Hepatic stellate cell (primary cell): ENCODE measurements around the gene MYT1.
"Not testable (repeated sequence)": the region's sequence is repeated elsewhere in the genome, so short reads cannot be mapped to it uniquely, and the experiment has no call there.

Experiments
- DNase-seq: peaks from one replicate; pipeline ENCODE4 v3.0.0; 2011; ENCODE audit warnings: low spot score

Gene MYT1

DNA sequence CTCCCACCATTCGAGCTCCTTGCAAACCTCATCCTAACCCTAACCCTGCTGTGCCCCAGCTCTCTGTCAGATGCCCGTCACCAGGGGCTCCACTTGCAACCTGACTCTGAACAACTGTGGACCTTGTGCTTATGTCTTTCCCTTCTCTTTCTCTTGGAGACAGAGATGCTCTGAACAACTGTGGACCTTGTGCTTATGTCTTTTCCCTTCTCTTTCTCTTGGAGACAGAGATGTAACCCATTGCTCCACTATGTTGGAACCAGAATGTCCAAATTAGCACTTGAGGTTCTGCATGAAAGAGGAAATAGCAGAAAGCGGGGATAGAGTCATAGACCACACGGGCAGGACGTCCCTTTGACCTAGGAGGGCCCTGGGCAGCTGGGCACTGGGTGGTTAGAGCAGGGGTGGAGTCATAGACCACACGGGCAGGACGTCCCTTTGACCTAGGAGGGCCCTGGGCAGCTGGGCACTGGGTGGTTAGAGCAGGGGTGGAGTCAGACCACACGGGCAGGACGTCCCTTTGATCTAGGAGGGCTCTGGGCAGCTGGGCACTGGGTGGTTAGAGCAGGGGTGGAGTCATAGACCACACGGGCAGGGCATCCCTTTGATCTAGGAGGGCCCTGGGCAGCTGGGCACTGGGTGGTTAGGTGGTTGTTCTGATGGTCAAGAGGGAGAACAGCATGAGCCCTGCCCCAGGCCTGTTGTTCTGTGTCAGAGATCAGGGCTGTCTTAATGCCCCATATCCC, 113.5 kb downstream of the MYT1 start:
- DNase-seq, result no peak

DNA sequence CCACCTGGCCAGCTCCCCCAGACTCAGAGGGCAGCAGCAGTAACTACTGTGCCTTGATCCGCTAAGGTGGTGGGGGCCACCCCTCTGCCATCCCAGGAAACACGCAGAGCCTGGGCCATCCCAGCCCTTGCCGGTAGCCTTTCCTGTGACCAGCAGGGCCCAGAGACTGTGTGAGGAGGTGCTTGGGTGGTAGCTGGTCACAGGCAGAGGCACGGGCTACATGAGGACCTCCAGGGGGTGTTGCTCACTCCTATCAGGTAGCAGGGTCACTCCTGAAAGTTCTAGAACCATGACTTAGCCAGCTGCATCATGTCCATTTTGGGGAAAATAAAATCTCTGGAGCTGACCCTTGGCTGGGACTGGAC, 114.0 kb downstream of the MYT1 start:
- no peak for DNase-seq

GRCh38 chr20:64279826-64280459, 115.7 kb downstream of the MYT1 start:
- DNase-seq, result no peak

GRCh38 chr20:64280460-64280843, 116.2 kb downstream of the MYT1 start:
- no peak for DNase-seq

- DNase-seq, result no peak
Observed at GRCh38 chr20:64283646-64284045, 119.4 kb downstream of the MYT1 start.

DNA sequence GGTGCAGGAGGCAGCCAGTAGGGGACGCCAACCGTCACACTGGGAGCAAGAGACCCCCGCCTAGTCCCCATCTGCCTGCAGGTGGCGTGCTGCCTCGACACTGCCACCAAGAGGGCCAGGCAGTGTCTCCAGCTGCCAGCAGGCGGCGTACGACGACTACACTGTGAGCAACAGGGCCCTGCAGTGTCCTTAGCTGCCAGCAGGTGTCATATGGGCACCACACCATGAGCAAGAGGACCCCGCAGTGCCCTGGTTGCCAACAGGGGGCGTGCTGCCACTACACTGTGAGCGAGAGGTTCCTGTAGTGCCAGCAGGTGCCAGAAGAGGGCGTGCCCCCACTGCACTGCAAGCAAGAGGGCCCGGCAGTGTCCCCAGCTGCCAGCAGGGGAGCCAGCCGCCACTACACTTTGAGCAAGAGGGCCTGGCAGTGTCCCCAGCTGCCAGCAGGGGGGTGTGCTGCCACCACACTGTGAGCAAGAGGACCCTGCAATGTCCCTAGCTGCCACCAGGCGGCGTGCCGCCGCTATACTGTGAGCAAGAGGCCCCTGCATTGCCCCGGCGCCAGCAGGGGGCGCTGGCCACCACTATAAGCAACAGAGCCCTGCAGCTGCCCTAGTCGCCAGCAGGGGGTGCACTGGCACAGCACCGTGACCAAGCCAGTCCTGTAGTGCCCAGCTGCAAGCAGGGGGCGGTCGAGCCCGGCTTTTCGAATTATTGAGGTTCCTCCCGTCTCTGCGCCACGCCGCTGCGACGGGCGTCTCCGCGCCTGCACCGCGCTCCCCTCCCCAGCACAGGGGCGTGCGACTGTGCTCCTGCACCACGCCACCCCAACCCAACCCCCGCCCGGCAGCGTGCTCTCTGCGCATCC, 121.6 kb downstream of the MYT1 start:
- not testable (repeated sequence) for DNase-seq

- not testable (repeated sequence) for DNase-seq
Observed at GRCh38 chr20:64286447-64287263, 122.4 kb downstream of the MYT1 start.

DNA sequence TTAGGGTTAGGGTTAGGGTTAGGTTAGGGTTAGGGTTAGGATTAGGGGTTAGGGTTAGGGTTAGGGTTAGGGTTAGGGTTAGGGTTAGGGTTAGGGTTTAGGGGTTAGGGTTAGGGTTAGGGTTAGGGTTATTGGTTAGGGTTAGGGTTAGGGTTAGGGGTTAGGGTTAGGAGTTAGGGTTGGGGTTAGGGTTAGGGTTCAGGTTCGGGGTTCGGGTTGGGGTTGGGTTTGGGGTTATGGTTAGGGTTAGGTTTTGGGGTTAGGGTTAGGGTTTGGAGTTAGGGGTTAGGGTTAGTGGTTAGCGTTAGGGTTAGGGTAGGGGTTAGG, 123.0 kb downstream of the MYT1 start:
- DNase-seq, result not testable (repeated sequence)
